HTR-8/SVneo (cell line): Measurements from ENCODE around the gene ENOX2.

Experiments used
- DNase-seq: peaks from one replicate; pipeline ENCODE4 v3.0.0; 2011; ENCODE audit warnings: low spot score, mixed read lengths; ENCODE audit not compliant: insufficient read length
- FAIRE-seq: peaks from 2 replicates; lab custom pipeline; 2011; peaks lifted over from hg19 to GRCh38; lab: Jason Lieb, UNC

The ENOX2 gene

DNA sequence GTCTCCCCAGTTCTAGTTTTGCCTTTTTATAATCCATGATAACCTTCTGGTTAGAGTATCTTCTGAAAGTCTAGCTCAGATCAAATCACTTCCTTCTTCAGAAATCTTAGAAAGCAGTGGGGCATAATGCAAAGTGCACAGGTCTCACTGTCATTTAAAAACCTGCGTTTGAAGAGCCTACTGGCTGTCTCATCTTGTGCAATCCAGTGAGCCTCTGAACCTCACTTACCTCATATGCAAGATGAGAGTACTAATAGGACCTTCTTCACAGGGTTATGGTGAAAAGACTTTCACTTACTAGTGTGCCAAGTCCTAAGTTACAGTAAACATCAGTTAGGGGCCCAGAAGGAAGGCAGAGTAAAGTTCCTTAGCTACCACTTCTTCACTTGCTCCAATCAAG lies 131.4 kb downstream of the ENOX2 start:
- DNase-seq, result no peak
- no peak for FAIRE-seq

DNA sequence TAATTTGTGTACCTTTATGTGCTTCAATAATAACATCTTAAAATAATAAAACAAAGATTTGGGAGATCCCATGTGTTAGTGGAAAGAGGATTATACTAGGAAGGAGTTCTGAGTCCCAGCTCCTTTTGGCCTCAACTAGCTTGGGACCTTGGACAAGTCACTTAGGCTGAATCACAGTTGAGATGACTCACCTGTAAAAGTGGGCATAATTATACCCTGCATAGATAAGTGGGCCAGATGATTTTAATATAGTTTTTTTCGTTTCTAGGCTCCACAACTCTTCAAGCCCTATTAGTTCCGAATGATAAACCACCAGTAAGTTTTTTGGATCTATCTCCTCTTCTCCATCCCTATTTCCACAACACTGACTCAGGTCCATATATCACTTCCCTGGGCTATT lies 131.8 kb downstream of the ENOX2 start:
- no peak for FAIRE-seq
- no peak for DNase-seq

DNA sequence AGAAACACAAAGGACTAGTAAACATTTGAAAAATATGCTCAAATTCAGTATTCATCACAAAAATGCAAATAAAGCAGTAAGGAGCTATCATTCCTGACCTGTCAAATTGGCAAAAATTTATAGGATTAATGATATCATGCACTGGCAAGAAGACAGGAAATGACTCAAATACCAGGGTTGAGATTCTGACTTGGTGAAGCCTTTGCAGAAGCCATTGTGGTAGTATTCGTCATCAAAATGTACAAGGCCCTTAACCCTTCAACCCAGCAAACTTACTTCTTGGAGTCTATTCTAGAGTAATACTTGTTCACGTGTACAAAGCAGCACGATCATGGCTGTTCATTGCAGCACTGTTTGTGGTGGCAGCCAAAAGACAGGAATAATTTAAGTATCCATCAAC lies 132.4 kb downstream of the ENOX2 start:
- DNase-seq (peak; percentile 5), FAIRE-seq (no peak)

DNA sequence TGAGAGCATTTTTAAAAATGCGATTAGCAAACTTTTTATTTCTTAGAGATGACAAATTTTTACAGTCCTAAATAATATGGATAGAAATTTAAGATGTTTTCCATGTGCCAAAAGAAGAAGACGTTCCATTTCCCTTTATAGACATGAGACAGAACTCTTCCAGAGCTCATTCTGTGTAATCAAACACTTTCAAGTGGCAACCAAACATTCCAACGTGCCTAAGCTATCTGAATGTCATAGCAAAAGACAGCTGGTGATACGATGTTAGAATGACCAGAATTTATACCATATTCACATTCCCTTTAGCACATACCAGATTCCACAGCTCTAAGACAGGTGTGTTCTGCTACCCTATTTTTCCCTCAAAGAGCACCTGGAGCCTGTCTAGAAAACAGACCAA lies 133.2 kb downstream of the ENOX2 start:
- DNase-seq, result no peak
- no peak for FAIRE-seq

DNA sequence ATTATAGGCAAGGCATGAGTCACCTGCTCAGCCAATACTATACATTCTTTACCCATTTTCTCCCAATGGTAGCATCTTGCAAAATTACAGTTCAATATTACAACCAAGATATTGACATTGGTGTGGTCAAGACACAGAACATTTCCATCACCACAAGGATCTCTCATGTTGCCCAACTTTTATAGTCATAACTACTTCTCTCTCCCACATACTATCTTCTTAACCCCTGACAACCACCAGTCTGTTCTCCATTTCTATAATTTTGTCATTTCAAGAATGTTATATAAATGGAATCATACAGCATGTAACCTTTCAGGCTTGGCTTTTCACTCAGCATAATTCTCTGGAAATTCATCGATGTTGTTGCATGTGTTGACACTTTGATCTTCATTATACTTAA lies 144.9 kb downstream of the ENOX2 start:
- DNase-seq, result no peak
- no peak for FAIRE-seq

DNA sequence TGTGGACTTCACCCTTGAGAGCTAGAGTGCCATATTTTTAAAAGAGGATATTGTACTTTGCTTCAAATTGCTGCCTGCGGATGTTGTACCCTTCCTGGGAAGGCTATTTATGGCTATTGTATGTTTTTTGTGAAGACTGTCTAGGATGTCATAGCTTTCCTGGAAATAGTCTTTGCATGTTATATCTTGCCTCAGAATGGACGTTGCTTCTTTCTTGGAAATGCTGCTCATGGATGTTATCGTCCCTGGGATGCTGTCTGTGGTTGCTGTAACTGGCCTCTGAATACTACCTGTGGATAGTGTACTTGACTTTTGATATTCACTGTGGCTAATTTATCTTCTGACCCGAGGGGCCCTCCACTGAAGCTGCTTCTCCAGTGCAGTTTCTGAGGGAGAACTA lies 146.8 kb downstream of the ENOX2 start:
- no peak for FAIRE-seq

DNA sequence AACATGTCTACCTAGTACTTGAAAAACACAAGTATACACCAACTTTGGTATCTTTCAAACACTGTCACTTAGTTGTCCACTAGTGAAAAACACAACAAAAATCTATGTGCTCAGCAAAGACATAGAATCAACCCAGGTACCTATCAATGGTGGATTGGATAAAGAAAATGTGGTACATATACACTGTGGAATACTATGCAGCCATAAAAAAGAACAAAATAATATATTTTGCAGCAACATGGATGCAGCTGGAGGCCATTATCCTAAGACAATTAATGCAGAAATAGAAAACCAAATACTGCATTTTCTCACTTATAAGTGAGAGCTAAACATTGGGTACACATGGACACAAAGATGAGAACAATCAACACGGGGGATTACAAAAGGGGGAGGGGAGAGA lies 148.7 kb downstream of the ENOX2 start:
- no peak for FAIRE-seq
- no peak for DNase-seq

More for the DNA sequence above, 146.8 kb downstream of the ENOX2 start:
- DNase-seq, result no peak

DNA sequence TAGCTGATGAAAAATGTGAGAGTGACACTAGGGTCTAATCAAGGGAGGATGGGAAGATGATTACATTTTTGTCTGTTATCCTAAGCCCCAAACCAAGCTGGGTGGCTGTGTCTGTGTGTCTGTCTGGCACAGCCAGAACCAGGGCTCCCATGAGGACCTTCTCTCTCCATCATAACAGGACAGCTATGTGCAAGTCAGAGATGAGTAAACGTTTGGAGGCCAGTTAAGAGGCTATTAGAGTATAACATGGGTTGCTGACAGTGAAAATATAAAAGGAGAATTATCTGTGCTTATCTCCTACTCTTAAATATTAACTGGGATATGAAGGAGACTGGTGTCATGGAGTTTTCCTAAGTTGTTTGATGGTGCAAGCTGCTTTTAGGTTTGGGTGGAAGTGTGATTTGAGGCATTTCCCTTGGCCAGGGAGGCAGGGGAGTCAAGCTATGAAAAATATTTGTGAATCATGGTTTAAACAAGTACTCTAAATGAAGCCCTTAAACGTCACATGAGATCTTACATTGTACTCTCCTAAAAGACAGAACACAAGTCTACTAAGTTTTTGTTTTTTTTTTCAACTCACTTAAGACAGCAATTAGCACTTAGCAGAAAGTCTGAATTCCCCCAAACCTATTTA lies 156.2 kb downstream of the ENOX2 start:
- no peak for FAIRE-seq

DNA sequence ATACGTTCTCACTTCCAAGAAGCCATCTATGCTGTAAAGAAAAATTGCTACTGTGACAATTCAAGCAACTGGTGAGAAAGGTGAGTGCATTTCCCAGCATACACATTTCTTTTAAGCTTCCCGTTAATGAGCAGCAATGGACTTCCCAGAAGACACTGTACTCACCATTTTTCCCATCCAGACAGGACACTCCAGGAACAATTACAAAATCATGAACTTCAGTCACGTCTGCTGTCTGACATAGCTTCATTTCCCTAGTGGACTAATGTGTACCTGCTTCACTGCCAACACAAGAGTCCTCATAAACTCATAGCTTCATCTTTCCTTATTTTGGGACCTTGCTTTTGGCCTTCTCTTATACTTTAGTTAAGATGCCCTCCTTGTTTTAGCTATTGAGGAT lies 156.9 kb downstream of the ENOX2 start:
- DNase-seq (no peak), FAIRE-seq (no peak)

More for the DNA sequence above, 156.2 kb downstream of the ENOX2 start:
- no peak for DNase-seq

DNA sequence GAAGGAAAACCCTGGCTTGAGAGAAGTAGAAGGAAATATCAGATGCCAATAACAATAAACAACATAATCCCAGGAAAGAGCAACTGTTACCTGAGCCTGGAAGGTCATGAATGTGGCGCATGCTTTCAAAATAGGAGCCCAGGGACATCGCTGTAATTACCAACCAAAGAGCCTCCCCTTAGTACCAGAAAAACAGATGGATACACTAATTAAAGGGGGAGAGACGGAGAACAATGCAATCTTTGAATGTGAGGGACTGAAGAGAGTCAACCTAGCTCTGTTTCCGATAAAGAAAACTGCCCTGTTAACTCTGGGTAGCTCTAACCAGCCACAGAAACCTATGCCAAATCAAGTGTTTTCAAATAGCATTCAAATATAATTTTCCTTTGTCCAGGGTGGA lies 161.4 kb downstream of the ENOX2 start:
- DNase-seq (no peak), FAIRE-seq (no peak)

DNA sequence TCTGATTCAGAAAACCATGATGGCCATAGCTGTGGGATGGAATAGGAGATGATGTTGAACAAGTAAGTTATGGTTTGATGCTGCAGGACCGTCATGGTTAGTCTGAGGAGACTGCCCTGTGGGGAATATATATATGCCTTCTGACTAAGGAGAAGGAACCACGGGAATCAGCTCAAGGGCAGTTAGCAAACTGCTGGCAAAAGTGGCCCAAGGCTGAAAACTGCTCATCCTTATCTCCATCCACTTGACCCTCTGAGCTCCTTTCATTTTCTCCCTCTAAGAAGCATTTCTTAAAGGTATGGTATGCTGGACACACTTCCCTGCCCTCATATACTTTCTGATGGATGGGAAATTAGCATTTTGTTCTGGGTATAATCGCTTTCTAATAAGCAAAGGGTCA lies 161.9 kb downstream of the ENOX2 start:
- FAIRE-seq, result no peak
- no peak for DNase-seq

DNA sequence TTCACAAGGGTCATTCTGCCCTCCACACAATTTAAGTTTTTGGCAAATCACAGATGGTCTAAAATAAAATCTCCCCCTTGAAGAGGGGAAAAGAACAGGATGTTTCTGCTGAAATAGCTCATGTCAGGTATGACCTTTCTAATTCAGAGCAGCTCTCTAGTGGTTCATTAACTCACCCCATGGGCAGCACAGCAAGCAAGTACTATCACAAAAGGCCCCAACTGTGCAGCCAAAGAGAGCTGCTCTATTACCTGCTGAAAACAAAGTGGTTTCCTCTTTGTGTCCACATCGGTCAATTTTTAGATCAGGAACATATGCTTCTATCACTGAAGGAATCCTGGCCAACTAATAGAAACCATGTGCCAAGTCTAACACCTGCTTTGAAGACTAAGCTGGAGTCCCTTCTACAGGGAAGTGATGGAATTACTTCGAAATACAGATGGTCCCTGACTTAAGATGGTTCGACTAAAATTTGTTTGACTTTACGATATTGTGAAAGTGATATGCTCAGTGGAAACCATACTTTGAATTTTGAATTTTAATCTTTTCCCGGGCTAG lies 164.3 kb downstream of the ENOX2 start:
- DNase-seq (no peak), FAIRE-seq (no peak)

DNA sequence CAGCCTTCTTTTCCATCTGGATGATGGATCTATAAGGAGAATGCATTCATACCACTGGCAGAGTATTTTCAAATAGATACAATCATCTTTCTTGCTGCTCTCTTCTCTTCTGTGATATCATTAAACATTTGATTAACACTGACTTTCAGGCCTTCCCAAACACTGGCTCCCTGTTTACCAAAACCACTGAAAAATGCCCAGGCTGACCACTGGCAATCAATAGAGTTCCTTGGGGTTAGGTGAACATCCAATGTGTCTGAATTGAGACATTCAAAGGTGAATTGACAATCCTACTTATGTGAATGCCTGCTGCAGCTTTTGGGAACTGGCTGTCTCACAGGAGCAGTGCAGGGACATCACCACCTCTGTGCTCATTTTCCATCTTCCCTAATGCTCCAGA lies 168.3 kb downstream of the ENOX2 start:
- FAIRE-seq, result no peak
- DNase-seq, result no peak

DNA sequence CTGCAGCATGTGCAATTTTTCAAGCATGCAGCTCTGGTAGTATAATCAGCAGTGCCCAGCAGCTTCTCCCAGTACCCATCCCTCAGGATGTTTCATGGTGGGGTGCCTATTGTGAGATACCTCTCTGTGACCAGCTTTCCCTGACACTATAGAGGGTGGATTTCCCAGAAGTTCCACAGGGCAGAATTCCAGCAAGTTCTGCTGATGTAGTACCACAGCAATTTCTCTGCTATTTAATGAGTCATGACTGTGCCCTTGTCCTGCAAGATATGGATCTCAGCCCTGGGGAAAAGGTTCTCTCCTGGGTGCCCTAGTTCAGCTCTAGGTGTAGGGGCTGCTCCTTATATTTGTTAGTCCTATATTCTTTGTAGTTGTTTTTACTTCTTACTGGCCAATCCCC lies 174.8 kb downstream of the ENOX2 start:
- no peak for FAIRE-seq
- no peak for DNase-seq

DNA sequence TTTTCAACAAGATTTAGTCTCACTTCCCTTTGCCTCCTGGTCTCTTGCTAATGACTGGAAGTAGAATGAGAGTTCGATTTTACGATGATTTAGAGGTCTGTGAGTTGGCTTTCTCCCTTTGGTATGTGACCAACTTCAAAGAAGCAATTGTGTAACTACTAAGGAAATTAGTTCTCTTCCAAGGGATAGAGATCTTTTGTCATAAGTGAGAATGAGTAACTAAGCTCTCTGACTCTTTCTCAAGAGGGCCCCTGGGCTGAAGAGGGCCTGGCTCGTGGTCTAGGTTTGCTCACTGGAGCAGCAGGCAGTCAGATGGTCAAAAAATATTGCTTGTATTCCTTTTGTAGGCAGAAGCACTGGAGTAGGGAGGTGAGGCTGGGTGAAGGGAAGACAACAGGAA lies 176.3 kb downstream of the ENOX2 start:
- DNase-seq, result no peak

DNA sequence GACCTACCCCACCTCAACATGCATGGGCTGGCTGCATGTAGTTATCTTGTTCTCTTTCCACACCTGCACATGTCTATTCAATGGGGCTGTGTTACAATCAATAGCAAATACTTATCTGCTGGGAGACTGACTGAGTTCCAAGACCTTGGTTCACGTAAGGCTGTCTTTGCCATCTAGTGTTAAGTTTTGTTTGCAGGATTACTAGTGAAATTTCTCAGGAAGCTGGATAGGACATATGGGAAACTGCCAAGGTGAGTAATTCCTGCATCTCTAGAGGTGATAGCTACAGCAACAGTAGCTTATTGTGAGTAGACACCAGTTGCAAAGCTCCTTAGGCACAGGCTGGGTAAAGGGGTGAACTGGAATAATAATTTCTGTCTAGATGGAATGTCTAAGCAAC lies 177.5 kb downstream of the ENOX2 start:
- DNase-seq (no peak), FAIRE-seq (no peak)

More for the DNA sequence above, 176.3 kb downstream of the ENOX2 start:
- no peak for FAIRE-seq

DNA sequence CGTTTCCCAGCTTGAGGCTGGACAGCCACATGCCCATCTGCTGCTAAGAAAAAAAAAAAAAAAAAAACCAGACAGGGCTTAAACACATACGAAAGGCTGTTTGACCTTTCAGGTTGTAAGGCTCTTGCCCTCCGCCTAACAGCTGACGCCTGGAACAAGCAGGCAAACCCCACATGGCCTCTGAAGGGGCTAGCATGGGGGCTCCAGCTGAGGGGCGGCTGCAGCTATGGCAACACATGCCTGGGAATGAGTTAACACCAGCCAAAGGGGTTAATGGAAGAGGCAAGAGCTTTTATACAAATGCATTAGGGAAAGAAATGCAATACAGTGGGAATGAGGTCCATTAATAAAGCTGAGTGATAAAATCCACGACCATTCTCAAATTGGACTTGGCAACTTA lies 183.6 kb downstream of the ENOX2 start:
- no peak for DNase-seq
- FAIRE-seq, result no peak

DNA sequence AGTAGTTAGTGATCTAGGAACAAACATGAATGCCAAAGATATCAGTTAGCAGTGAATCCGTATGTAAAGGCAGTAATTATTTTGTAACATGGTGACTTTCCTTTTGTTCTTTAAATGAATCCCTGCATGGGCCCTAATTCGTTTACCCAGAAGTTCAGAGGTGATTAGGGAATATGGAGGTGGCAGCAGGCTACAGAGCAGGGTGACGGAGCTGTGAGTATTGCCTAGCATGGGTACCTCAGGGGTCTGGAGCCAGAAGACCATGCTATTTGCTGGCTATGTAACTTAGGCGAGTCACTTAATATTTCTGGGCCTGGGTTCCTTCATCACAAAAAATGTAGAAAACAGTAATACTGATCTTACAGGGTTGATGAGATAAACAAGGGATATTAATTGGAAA lies 184.9 kb downstream of the ENOX2 start:
- DNase-seq, result no peak
- FAIRE-seq, result no peak

DNA sequence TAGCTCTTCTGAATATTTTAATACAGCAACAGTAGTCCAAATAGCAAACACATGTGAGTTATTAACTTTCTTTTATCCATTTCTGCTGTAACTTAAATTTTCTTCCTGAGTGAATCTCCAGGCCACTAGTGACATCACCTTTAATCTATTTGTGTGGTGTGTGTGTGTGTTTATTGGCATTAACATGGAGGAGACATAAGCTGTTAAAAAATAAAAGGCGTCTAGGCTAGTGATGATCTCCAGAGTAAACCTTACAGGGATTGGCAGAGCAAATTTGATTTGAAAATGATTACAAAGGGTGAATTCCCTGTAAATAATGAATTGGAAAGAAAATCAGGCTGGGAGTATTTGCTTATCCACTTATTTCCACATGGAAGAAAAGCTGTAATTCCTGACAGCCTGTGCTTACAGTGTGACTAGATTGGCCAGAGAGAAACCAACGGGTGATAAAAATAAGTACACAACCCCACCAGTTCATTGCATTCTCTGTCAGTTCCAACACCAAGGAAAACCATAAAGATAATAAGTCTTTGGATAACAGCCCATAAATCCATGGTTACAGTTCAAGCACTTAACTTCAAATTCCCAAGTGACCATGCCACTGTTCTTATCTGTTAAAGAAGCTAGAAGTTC lies 186.1 kb downstream of the ENOX2 start:
- DNase-seq (no peak), FAIRE-seq (no peak)

DNA sequence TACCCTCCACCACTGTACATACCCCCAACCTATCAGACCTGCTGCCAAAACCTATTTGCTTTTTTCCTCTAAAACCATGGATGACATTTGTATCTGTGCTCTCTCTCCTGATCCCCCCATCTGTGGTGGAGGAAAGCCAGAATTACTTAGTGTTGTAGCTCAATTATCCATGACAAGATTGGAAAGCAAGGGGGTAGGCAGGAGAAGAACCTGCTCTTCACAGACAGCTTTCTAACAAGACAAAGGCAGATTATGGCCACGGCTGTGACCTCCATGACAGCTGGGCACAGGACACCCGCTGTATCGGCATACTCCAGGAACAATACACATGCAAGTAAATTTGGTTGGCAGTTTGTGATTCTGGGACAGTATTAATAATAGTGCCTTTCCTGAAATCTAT lies 186.7 kb downstream of the ENOX2 start:
- FAIRE-seq (no peak), DNase-seq (no peak)

DNA sequence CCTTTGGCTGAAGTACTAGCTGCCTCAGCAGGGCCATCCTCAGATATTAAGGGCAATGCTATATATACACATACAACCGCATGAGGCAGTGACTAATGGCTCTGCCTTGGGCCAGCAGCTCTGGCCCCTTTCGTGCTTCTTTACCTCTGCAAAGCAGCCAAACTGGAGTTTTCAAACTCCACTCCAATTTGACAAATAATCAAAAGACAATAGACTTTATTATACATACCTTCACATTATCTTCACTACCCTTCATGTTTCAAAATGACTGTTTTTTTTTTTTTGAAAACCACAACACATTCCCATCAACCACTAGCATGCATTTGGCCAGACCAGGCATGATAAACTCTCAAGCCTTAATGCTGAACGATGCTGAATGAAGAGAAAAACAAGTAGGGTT lies 187.7 kb downstream of the ENOX2 start:
- no peak for DNase-seq
- FAIRE-seq, result no peak

DNA sequence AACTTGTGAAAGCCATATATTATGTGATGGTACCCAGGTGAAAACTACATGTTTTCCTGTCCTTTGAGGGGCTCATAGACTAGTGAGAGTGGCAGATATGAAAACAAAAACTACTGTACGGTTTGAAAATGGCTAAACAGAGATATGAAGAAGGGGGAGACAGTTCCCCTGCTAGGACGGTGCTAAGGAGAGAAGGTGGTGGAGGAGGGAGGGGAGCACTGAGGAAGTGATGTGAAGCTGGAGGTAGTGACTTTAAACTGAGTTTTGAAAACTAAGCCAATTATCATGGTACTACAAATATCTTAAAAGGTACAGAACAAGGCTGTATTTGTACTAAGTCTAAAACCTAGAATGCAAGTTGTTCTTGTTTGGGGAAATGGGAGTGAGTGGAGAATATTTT lies 188.3 kb downstream of the ENOX2 start:
- DNase-seq (no peak), FAIRE-seq (no peak)
